GM12872 (cell line): ENCODE results near the gene SOBP.

Experiments used
- CTCF ChIP-seq: IDR thresholded peaks from 3 replicates; pipeline ENCODE4 v1.5.1; 2011; ENCODE audit warnings: low read depth, mild to moderate bottlenecking, low read length, moderate library complexity; ENCODE audit not compliant: insufficient read depth

The SOBP gene

GRCh38 chr6:107479089-107479690 is 10.7 kb upstream of the SOBP start:
- no peak for TF ChIP-seq CTCF

GRCh38 chr6:107485157-107485556 is 4.8 kb upstream of the SOBP start:
- TF ChIP-seq CTCF, result no peak

- TF ChIP-seq CTCF, result no peak
These were observed 1.6 kb upstream of the SOBP start for GRCh38 chr6:107488174-107488874.

GRCh38 chr6:107488875-107489635 is 862 bp upstream of the SOBP start:
- no peak for TF ChIP-seq CTCF

GRCh38 chr6:107490566-107491137 is 735 bp downstream of the SOBP start:
- TF ChIP-seq CTCF, result no peak

- no peak for TF ChIP-seq CTCF
These were observed 1.3 kb downstream of the SOBP start for GRCh38 chr6:107491138-107491609.

GRCh38 chr6:107491760-107492660 is 2.1 kb downstream of the SOBP start:
- TF ChIP-seq CTCF, result no peak
